ENCODE data around the gene TMEM87B.
"Not testable (repeated sequence)": the region's sequence is repeated elsewhere in the genome, so short reads cannot be mapped to it uniquely, and the experiment has no call there.

Gene TMEM87B

DNA sequence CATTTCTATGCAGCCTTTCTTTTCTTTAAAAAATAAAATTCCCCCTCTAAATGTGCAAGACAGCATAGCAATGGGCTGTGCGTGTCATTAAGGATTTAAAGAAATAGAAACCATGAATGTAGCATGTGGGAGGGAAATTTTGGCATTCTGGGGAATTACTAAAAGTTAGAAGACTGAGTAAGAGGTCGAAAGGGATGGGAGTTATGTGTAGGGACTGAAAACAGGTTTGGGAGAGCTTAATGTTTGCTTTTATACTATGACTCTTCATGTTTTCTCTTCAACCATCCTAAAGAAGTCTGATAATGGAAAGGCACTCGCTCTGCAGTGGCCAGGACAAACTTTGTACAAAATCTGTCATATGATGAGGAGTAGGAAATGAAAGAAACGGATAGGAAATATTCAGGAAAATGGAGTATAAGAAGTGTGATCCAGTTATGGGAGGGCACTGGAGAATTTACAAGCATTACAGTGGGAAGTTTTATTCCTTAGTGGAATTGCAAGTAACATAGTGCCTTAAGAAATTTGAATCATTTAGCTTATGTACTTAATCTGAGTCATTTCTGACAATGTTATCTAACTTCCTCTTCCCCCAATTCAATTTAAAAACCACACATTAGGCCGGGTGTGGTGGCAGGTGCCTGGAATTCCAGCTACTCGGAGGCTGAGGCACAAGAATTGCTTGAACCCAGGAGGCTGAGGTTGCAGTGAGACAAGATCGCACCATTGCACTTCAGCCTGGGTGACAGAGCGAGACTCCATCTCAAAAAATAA lies 20.6 kb downstream of the TMEM87B start:
- no peak for DNase-seq

DNA sequence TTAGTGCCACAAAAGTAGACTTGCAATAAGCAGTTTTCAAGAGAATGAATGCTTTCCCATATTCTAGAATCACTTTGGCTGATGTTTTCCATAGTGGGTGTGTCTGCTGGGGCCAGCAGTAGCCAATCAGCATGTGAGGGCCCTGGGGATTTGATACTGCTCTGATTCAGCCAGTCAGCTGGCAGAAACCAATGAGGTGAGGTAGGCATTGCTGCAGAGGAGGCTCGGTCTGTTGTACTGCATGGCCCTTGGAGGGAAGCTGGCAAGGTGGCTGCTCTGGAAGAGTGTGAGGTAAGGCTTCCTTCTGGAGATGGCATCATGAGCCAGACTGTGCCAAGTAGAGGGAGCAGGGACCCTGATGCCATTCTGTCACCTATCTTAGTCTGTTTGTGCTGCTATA lies 22.7 kb downstream of the TMEM87B start:
- no peak for DNase-seq

DNA sequence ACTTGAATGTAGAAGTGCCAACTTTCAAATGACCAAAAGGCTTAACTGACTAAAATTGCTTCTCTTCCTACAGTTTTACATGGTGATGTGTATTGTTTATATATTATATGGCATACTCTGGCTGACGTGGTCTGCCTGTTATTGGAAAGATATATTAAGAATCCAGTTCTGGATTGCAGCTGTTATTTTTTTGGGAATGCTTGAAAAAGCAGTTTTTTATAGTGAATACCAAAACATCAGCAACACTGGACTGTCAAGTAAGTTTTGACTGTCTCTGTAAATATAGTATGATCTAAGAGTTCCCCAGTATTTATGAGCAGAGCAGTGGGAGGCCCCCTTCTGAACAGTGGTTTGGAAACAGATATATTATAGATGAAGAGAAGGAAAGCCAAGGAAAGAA lies 26.2 kb downstream of the TMEM87B start:
- no peak for DNase-seq

DNA sequence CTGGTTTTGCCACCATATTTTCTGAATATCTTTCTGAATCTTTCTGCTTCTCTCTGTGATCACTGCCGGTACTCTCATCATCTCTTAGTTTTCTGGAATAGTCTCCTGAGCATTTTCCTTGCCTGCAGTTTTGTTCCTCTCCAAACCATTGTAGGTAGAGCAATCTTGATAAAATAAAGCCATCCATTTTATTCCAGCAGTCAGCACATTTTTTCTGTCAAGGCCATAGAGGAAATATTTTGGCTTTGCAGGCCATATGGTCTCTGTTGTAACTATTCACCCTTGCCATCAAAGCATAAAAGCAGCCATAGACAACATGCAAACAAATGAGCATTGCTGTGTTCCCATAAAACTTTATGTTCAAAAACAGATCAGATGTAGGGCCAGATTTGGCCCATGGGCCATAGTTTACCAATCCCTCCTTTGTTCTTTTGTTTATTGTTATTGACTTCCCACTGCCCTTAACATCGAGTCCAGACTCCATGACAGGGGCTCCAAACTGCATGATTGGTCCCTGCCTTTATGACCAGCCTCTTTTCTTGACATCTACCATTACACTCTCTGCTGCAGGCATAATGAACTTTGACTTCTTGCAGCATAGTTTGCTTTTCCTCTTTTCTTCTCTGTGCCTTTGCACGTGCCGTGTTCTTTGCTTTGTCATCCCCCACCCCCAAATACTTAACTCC lies 29.8 kb downstream of the TMEM87B start:
- no peak for DNase-seq

DNA sequence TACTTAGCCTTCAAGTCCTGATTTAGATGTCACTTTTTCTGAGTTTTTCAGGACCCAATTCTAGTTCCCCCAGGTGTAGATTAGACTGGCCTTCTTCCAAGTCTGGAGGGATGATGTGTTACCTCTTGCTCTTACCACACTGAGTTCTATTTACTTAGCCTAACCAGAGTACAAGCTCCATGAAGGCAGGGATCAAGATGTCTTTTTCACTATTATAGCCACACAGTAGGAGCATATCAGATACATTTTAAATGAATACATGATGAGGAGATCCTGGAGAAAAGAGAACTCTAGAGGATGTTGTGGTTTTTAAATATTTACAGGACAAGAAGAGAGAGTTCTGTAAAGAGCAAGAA lies 30.3 kb downstream of the TMEM87B start:
- DNase-seq: no peak

DNA sequence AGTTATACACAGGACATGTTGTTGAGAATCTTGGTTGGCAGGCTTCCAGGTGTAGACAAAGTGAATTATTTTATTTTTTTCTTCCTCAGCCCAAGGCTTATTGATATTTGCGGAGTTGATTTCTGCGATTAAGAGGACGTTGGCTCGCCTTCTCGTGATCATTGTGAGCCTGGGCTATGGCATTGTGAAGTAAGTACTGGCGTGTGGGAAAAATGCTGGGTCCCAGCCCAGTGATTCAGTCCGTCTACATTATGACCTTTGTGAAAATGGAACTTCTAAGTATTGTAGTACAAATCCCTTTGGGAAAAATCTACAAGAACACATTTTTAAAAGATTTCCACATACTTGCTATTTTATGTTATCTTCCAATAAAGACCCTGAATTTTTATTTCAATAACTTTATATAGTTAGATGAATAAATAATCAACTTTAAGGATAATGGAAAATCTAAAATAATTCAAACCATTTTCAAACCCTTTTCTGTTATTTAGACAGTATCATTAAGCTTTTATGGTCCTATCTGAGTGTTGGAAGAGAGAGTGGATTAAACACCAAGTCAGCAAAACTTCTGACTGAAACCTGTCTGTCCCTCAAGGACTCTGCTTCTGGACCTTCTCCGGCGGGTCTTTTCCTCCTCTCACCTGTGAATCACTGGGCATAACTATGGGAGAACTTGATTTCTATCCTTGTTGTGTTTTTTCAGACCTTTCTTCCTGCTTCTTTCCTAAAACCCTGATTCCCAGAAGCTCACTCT lies 31.0 kb downstream of the TMEM87B start:
- no peak for DNase-seq

DNA sequence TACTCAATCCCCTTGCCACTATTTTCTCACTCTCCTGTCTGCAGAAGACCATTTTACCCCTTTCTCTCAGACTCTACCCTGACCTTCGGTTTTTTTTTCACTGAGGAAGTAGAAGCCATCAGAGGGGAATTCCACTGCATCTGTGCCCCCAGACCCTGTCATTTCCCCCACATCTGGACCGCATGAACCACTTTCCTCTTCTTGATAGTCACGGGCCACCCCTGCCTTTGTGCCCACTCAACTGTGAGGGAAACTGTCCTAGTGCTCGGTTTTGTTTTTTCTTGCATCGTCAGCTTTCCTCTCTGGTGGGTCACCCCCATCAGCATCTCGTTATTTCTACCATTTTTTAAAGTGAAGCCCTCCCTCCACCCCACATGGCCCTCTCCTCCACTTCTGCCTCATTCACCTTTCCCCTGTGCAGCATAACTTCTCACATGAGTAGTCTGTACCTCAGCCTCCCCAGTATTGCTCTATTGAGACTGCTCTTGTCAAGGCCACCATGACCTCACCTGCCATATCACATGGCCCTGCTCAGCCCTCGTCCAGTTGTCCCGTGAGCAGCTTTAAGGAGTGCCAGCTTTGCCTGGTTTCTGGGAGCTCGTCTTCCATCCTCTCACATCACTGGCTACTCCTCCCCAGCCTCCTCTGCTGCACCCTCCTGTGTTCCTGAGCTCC lies 32.4 kb downstream of the TMEM87B start:
- no peak for DNase-seq

DNA sequence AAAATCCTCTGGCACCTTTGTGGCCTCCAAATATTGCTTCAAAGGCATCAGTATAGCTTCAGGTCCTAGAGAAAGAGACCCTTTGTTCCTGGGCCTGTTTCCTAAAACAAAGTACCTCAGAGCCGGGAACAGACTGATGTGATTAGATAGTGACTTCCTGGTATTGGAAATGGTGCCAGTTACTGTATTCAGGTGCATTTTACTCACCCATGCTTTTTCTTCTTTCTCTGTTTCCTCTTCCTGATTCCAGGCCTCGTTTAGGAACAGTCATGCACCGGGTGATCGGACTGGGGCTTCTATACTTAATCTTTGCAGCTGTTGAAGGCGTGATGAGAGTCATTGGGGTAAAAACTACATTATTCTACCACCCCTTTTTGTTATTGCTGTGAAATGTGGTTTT lies 34.3 kb downstream of the TMEM87B start:
- DNase-seq: no peak

DNA sequence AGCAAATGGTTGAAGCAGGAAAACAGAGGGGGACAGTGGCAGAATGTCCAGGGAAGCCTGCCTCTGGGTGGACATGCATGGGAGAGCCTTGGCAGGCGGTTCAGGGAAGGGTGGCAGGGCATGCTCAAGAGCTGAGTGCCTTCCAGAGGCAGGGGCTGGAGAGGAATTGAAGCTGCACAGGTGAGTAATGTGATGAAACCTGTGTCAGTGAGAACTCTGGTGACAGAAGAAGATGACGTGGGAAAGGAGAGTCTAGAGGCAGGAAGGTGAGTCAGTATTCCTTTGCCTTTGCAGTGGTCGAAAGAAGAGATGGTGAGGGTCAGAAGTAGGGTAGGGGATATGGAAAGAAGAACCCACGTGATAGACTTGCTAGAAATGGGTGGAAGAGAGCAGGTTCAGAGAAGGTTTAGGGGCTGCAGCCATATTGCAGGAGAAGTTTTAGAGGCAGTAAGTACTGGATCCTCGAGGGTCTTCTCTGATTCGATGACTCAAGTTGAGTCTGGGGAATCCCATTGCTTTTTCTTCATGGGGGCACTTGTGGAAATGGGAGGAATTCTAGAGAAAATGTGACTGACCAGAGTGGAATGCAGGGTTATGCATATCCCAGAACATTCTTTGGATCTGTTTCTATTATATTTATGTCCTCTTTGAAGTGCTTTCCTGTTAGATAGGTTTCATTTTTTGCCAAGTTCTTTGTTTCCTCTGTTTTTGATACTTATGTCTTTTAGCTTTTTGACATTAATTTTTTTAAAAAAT lies 37.4 kb downstream of the TMEM87B start:
- DNase-seq: peak; percentile 21

DNA sequence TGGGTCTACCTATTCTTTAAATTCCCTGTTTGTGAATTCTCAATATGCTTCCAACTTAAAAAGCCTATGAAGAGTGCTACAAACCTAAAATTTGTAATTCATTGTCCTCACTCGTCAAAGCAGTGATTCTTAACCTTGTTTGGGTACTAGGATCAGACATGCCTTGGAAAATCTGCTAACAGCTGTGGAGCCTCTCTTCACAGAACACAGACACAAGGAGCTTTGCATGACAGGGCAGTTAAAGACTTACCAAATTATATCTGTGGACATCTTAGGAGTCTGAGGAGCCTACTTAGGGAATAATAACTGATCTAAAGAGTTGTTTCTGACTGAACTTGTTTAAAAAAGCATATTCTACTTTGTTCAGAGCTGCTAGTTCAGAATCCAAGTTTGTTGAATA lies 38.1 kb downstream of the TMEM87B start:
- no peak for DNase-seq

DNA sequence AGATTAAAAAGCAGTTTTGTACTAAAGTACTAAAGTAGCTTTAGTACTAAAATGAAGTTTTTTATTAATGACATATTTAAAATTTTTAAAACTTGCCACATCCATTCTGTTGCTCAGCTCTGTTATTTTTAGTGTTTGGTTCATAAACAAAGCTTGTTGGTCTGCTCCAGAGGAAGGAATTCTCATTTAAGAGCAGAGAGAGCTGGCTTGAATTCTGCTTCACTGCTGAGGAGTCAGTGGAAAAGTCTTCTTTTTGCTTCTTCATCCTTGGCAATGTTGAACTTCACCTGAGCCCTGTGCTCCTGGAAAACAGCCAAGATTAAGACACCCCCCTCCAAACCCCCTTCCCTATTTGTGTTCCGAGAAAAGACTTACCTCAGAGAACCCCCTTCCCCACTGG lies 40.6 kb downstream of the TMEM87B start:
- DNase-seq: no peak

DNA sequence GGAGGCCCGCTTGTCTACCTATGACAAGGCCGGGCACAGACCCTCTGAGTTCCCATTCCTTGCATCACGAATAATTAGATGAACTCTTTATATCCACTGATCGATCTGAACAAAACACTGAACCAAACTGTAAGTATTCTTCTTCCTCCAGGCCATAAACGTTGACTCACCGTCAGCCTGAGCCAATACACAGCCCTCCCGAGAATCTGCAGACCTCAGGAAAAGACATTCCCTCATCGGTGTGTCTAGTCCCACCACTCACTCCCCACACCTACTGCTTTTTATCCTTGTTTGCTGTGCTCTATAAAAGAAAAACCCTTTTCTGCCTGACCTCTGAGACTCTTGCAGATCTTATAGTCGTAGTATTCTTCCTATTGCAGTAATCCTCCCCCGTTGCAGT lies 41.0 kb downstream of the TMEM87B start:
- DNase-seq: no peak

DNA sequence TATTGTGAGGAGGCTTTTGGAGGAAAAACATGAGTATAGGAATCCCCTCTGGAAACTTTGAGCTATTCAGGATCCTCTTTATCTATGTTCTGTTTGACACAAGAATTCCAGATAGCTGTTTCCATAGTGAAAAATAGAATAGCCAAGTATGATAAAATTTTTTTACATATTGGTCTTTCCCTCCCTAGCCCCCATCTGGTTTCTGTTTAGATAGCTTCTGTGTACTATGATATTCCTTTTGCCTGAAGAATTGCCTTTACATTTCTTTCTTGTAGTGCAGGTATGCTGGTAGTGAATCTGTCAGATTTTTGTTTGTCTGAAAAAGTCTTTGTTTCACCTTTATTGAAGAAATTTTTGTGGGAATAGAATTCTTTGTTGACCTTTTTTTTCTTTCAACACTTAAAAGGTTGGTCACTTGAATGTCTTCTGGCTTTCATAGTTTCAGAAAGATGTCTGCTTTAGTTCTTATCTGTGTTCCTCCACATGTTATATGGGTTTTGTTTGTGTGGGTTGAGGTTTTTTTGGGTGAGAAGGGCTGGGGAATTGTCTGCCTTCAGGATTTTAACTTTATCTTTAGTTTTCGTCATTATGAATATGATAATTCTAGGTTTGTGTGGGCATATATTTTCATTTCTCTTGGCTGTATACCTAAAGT lies 53.2 kb downstream of the TMEM87B start:
- no peak for DNase-seq

DNA sequence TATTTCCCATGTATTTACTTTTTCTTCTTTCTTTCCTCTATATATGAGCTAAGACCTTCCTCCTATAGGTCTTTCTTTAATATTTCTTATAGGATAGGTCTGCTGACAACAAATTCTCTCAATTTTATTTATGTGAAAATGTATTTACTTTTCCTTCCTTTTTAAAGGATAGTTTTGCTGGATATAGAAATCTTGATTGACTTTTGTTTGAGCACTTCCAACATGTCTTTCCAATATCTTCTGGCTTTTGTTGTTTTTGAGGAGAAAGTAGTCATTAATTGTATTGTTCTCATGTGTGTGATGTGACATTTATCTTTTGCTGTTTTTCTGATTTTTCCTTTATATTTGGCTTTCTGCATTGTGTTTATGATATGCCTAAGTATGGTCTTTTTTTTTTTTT lies 54.2 kb downstream of the TMEM87B start:
- DNase-seq: no peak

DNA sequence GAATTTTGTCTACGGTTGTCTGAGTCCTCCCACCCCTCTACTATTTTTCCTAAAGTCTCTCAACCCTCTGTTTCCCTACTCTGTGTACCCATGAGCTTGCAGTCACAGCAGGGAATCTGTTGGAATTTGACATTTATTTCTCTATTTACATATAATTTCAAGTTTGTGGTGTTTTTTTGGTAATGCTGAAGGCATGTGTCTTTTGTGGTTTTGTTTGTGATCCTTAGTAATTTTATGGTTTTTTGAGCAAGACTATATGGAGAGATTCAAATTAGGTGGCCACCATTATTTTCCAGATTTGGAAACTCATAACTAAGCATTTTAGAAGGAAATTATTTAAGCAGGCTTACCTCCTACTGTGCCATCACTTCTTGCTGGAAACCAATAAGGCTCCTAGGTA lies 55.9 kb downstream of the TMEM87B start:
- DNase-seq: no peak

DNA sequence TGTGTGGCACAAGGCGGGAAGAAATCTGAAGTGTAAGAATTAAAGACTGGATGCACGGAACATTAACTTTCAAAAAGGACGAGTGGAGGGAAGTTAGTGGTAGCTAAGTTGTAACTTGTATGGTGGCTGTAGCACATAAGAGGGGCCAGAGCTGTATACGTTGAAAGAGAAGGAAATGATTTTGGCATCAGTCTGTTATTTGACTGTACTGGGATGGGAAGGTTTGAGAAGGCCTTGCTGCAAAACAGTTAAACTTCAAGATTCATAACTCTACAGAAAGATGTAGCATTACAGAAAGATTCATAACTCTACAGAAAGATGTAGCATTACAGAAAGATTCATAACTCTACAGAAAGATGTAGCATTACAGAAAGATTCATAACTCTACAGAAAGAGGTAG lies 58.3 kb downstream of the TMEM87B start:
- not testable (repeated sequence) for DNase-seq

DNA sequence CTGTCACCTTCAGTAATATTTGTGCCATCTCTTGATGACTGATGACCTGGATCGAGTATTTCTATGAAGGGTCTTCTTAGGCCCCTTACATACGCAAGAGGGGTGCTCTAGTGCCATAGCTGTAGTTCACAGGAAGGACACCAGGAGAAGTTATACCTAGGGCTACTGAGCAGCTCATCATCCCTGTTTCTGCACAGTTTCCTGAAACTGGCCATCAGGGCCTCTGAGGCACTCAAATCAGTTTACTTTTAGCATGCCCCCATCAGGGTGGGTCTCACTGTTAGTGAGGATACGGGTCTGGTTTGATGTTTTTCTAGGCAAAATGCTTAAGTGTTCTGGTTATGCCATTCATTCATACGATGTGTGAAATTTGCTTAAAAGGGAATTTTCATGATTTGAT lies 63.1 kb downstream of the TMEM87B start:
- DNase-seq: no peak

DNA sequence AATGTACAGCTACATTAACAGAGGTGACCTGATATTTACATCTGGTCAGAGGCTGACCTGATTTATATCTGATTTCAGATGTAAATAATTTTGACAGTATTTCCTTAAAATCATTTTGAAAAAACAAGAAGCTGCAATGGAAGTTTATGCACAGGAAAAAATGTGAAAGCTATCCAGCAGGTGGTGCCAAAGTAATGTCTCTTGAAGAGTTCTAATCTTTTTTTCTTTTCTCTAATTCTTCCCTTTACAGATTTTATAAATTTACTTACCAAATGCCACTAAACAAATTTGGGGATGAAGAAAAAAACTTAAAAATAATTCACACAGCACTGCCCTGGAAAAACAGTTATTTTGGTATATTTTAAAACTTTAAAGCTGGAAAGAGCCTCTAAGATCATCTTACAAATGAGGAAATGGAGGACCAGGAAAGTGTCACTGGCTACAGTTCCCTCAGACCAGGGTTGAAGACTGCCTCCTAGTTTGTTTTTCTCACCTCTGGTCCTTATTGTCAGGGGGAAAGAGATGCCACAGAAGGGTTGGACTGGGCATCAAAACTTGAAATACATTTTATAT lies 66.7 kb downstream of the TMEM87B start:
- no peak for DNase-seq

DNA sequence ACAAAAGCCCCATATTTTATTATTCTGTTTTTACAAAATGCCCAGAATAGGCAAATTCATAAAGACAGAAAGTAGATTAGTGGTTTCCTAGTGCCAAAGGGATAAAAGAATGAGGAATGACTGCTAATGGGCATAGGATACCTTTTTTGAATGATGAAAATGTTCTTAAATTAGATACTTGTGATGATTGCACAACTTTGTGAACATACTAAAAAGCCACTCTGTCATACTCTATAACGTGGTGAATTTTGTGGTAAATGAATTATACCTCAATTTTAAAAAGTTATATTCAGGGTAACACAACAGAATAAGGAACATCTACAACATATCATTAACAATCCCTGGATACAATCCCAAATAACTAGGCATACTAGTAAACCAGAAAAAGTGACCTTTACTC lies 74.0 kb downstream of the TMEM87B start:
- DNase-seq: no peak

DNA sequence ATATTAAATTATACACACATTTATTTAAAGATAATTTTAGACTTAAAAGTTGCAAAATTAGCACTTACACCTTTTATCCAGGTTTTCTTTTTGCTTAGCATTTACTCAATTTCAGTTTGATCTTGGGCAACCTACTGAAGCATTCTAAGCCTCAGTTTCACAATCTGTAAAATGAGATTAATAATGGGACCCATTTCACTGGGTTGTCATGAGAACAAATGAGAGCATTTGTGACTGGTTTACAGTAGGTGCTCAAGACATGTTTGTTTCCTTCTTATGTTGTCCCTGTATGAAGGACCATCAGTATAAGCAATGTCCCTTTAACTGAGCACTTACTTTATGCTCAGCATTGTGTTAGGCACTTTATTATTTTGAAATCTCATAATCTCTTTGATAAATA lies 78.3 kb downstream of the TMEM87B start:
- no peak for DNase-seq

DNA sequence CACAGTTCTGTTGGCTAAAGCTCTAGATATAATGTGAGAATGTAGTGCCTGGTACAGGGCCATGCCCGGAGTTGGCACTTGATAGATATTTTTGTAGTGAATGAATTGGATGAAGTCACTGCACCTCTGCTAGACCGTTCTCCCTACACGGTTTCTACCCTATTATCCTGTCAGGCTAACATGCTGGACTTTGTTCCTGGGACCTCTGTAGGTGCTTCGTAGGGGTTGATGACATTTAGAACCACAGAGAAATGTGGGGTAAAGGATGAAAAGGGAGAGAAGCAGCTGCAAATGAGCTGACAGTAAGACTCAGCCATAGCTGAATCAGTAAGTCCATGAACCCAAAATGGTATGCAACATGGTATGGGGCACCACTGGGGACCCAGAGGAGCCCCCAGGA lies 79.1 kb downstream of the TMEM87B start:
- DNase-seq: no peak

DNA sequence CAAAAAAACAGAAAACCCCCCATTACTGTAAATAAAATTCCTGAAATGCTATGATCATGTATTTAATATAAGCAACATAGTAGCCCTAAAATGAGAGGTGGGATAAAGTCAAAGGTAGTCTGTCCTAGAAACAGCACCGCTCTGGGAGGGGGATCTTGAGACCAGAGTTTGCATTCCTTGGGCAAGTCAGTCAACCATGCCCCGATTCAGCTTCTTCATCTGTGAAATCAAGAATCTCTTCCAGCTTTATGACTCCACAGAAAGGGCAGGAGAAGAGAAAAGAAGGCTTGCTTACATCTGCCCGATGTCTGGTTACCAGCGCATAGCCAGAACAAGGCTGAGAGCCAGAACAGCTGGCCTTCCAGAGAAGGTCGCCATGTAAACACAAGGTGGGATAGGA lies 81.0 kb downstream of the TMEM87B start:
- DNase-seq: no peak
